HG03060 (cell line): ENCODE measurements around the gene MTR.

Experiments used
- ATAC-seq: cut with Tn5 transposase; IDR thresholded peaks from one replicate; pipeline ENCODE4 v1.9.1; 2021; ENCODE audit warnings: low read depth, moderate number of reproducible peaks; ENCODE audit not compliant: unreplicated experiment

Gene MTR

DNA sequence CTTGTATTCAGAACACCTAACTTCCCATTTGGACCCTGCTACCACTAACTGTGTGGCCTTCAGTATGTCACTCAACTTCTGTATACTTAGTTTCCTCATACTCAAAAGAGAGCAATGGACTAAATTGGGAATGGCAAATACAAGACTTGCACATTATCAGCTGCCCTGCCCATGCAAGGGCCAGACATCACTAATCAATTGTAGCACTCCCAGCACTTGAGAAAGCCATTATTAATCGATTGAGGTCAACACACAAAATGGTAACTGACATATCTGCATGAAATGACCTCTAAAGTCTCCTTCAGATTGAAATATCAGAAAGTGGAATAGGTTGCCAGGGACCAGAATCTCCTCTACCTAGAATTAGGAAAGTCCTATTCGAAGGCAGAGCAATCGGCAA, 149.9 kb downstream of the MTR start:
- ATAC-seq: no peak

DNA sequence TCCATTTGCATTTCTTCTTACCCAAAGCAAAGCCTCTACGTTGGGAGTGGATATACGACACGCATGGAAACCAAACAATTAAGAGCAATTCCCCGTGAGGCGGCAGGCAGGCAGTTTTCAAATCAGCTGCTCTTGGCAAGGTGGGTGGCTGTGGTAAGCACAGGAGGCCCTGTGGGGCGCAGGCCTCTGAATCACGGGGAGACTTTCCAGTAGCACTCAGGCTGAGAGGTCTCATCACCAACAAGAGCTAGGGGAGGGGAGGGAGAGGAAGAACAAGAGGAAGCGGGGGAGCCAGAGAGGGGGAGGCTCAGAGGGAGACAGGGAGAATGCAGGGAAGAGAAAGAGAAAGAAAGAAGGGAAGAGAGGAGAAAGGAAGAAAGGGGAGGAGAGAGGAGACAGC, 152.7 kb downstream of the MTR start:
- ATAC-seq: no peak

DNA sequence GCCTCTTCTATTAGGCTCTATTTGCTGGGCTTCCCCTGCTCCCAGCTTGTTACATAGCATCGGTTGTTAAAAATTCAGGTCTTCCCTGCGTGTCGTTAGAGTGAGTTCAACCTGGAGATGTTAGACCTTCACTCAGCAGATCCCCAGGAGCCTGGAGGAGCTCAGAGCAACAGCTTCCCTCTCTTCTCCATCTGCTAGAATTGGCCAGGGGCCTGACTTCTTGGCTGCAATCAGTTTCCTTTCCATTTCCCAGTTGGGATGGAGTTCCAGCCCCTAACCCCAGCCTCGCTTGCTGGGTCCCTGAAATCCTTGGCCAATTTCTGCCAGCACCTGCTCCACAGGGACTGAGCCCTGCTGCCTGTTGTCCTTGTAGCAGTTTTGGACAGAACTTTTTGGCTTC, 153.3 kb downstream of the MTR start:
- no peak for ATAC-seq

DNA sequence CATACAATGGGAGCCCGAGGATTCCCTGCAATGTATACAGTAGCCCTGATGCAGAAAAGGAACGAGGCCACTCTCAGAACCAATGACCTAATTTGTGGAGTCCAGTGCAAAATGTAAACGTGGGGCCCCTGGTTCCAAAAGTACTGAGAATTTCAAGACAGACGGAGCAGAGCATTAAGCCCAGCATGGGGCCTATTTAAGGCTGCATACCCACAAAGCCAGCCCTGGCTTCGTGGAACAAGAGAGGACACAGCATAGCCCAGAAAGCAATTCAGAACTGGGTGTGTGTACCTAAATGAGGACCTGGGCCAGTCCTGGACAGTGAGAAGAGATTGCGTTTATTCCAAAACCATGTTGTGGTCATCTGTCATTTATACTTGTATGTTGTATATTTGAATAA, 153.9 kb downstream of the MTR start:
- no peak for ATAC-seq

DNA sequence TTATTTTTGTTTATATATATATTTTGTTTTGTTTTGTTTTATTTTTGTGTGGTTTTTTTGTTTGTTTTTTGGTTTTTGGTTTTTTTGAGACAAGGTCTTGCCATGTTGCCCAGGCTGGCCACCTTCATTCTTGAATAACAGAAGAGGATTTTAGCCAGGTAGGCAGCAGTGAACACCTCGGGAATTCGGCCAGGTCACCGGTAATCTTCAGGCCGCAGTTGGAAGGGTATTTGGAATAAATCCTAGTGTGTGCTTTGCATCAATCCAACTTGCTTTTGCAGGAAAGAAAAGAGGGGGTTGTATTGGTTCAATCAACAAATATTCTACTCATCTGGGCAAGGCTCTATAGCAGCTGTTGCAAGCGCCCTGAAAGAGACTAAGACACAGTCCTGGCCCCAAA, 155.3 kb downstream of the MTR start:
- no peak for ATAC-seq

DNA sequence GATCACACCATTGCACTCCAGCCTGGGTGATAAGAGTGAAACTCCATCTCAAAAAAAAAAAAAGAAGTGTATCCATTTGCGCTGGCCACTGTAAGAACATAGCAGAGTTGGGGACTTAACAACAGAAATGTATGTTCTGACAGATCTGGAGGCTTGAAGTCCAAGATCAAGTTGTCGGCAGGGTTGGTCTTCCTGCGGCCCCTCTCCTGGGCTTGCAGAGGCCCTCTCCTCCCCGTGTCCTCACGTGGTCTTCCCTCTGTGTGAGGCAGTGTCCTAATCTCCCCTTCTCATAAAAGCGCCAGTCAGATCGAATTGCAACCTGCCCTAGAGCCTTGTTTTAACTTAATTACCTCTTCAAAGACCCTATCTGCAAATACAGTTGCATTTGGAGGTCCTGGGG, 156.6 kb downstream of the MTR start:
- no peak for ATAC-seq

DNA sequence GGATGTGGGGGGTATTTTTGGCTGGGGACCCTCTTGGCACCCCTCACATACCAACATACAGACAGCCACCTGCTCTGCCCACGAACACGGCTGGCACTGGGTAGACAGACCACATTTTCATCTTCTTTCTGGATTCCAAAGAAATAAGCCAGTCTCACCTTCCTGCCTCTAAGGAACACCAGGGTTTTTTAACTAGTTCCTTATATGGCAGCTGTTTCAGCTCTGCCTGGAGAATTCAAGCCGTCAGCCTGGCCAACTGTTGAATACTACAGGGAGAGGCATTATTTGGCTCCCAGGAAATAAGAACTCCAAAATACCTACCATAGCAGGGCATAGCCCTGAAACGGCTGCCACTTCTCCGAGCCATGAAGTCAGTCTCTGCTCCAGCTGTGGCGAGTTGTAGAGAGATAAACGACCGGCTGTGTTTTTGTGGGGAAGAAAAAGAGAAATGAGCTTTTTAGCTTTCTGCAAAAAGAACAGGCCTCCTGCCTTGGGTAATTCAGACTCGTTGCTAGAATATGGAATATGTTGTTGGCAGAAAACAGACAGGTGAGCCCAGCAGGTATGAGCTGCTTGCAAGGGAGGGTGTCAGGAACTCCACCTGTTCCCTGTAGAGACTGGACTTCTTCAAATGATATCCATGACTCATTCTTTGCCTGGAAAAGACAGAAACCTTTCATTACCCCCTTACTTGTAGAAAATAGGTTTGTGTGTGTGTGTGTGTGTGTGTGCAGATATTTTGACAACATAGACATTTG, 157.3 kb downstream of the MTR start:
- ATAC-seq: no peak

DNA sequence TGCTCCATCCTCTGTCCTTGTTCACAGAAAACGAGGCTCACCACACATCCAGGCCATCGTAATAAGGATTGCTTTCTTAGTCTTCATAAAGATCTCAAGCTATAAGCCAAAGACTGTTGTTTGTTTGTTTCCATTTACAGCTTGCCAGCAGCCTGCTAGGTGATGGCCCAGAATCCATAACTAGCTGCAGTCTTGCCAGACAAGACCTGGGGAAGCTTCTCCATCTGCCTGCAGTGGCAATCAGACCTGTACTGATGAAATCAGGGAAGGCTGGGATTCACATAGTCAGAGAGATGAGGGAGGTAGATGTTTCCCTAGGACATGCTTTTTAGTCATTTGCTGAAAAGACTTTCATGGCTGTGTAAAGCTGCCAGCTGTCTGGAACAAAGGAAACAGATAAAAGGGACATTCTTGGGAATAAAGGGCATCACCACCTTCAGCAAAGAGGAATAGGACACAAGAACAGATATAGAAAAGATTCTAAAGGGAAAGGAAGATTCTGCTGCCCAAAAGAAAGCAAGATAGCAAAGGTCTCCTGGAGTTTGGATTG, 158.1 kb downstream of the MTR start:
- no peak for ATAC-seq
